ENCODE data around the gene ATIC.
"Not testable (repeated sequence)": the region's sequence is repeated elsewhere in the genome, so short reads cannot be mapped to it uniquely, and the experiment has no call there.

Gene ATIC

DNA sequence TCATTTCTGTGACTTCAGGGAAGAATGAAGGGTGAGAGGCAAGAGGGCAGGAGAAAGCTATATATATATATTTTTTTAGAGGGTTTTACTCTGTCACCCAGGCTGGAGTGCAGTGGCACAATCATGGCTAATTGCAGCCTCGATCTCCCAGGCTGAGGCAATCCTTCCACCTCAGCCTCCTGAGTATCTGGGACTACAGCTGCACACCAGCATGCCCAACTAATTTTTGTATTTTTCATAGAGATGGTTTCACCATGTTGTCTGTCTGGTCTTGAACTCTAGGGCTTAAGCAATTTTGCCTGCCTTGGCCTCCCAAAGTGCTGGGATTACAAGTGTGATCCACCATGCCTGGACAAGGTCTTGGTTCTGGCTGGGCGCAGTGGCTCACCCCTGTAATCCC lies 3.4 kb downstream of the ATIC start:
- no peak for DNase-seq (ENCODE audit: low read depth, low spot score)

DNA sequence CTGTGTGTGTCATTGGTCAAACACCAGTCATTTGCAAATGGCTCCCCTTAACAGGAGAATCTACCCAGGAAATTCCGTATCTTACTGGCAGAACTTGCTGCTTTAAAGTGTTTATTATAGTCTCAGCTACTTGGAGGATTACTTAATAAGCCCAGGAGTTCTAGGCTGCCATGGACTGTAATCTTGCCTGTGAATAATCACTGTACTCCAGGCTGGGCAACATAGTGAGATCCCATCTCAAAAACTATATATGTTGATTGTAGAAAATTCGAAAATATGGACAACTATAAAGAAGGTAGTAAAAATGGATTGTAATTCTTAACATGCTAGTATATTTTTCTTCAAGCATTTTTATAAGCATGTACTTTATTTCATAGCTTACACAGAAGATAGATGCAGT lies 4.5 kb downstream of the ATIC start:
- no peak for DNase-seq (ENCODE audit: low read depth, low spot score)

DNA sequence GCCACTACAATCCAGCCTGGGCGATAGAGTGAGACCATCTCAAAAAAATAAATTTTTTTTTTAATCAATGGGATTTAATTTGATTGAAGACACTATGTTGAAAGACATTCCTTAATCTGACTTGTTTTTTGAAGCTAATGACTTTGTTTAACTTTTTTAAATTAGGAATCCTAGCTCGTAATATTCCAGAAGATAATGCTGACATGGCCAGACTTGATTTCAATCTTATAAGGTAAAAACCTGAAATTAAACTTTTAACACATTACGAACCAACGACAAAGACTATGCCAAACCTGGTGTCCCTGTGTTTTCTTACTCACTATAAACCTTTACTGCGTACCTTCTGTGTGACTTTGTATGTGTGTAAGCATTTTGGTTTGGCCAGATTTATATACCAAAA lies 7.6 kb downstream of the ATIC start:
- DNase-seq (ENCODE audit: low read depth, low spot score), result no peak

DNA sequence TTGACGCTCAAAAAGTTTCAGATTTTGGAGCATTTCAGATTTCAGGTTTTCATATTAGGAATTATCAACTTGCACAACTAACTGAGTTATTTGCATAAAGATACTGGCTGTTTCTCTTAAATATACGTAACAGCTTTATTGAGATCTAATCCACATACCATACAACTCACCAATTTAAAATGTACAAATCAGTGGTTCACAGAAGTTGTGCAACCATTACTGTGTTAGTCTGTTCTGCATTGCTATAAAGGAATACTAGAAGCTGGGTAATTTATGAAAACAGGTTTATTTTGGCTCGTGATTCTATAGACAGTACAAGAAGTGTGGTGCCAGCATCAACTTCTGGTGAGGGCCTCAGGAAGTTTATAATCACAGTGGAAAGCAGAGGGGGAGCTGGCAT lies 8.2 kb downstream of the ATIC start:
- DNase-seq (ENCODE audit: low read depth, low spot score), result no peak

DNA sequence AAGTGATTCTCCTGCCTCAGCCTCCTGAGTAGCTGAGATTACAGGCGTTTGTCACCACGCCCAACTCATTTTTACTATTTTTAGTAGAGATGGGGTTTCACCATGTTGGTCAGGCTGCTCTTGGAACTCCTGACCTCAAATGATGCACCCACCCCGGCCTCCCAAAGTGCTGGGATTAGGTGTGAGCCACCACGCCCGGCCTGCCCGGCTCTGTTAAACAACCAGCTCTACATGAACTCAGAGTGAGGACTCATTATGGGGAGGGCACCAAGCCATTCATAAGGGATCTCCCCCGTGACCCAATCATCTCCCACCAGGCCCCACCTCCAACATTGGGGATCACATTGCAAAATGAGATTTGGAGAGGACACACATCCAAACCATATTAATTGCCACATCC lies 8.8 kb downstream of the ATIC start:
- no peak for DNase-seq (ENCODE audit: low read depth, low spot score)

DNA sequence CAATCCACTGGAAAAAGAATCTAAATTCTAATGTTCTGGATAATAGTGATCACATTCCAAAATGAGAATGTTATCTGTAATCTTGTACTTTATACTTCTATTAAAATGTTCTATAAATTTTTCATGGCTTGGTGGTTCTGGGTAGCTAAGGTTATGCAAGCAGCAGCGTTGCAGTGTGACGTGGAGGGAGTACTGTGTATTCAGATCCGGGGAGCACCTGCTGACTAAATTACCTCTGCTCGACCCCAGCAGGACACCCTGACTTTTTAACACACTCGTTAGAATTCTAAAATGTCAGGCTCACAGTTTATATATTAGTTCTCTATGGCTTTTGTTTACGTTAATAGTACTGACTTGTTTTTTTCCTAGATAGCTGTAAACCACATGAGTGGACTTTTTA lies 13.0 kb downstream of the ATIC start:
- DNase-seq (ENCODE audit: low read depth, low spot score), result no peak

DNA sequence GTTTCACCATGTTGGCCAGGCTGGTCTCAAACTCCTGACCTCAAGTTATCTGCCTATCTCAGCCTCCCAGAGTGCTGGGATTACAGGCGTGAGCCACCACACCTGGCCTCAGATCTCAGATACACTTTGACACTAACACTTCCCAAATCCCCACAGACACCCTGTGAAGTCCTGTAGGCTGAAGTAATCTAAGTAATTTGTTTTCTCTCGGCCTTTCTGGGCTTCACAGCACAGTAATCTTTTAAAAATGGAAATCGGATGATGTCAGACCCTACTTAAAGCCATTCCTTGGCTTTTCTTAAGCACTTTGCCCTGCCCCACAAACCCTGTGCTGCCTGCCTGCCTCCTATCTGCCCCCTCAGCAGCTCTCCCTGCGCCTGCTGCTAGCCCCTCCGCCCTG lies 16.2 kb downstream of the ATIC start:
- DNase-seq (ENCODE audit: low read depth, low spot score), result peak; percentile 15

DNA sequence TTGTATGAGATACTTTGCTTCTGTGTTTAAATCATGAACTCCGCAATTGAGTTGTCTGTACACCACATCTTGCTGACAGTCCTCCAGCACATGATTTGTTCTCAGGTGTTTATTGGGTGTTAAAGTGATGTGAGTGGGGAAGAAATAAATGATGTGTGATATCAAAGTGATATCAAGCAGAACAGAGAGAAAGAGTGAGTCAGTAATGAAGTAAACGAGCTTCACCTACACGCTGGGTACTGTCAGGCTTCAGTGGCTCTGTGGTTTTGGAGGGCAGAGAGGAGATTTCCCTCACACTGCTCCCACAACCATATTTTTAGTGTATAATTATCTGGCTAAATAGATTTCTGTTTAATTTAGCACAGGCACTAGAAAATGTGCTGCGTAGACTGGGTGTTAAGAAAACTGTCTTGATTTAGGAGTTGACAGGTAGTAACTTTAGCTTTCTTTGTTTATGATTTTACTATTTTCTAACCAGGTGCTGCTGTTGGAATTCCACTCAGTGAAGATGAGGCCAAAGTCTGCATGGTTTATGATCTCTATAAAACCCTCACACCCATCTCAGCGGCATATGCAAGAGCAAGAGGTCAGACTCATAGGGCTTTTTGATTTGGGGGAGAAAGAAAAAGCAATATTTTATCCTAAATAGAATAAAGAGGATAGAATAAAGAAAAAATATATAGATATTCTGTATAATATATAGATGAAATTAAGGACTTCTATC lies 21.2 kb downstream of the ATIC start:
- DNase-seq (ENCODE audit: low read depth, low spot score), result peak; percentile 20

DNA sequence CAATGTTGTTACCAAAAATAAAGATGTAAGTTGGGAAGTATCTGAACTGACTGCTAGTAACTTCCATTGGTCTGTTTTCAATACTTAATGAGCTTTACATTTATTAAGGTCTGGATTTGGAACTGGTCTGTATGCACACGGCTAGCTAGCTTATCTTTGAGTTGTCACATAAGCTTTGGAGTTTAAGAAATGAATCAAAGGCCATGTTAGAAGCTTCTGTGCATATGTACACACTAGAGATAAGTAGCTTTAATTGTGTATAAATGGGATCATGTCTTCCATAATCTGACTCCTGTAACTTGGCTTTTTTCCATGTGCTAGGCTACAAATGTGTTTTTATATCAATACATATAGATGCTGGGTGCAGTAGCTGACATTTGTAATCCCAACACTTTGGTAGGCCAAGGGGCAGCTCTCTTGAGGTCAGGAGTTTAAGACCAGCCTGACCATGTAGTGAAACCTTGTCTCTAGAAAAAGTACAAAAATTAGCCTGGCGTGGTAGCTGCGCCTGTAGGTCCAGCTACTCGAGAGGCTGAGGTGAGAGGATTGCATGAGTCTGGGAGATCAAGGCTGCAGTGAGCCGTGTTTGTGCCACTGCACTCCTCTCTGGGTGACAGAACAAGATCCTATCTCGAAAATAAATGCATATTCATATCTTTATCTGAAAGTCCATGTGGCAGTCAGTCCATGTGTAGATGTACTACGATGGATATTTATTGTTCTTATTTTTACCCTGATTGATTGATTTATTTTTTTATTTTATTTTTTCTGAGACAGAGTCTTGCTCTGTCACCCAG lies 27.2 kb downstream of the ATIC start:
- DNase-seq (ENCODE audit: low read depth, low spot score), result no peak

DNA sequence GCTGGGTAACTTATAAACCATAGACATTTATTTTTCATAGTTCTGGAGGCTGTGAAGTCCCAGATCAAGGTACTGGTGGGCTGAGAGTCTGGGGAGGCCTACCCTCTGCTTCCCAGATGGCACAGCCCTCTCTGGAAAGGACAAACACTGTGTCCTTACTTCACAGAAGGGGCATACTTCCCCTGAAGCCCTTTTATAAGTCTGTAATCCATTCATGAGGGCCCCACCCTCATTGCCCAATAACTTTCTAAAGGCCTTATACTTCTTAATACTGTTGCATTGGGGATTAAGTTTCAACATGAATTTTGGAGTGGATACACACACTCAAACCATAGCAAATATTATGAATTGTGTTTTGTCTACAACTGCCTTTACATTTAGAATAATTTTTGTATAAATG lies 36.0 kb downstream of the ATIC start:
- DNase-seq (ENCODE audit: low read depth, low spot score), result no peak

DNA sequence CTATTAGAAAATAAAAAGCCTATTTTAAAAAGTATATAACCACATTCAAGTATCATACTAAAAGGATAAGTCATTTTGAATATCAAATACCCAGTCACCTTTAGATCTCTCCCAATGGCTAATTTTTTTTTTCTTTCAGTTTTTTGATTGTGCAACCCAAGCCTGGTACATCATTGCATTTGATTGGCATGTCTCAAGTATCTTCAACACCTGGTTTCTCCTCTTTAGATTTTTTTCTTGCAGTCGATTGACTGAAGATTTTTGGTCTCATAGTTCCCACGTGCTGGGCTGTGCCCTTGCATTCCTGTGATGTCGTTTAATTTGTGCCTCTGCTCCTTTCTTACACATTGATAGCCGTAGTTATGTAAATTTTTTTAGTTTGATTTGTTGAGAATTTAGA lies 40.7 kb downstream of the ATIC start:
- DNase-seq (ENCODE audit: low read depth, low spot score), result no peak

DNA sequence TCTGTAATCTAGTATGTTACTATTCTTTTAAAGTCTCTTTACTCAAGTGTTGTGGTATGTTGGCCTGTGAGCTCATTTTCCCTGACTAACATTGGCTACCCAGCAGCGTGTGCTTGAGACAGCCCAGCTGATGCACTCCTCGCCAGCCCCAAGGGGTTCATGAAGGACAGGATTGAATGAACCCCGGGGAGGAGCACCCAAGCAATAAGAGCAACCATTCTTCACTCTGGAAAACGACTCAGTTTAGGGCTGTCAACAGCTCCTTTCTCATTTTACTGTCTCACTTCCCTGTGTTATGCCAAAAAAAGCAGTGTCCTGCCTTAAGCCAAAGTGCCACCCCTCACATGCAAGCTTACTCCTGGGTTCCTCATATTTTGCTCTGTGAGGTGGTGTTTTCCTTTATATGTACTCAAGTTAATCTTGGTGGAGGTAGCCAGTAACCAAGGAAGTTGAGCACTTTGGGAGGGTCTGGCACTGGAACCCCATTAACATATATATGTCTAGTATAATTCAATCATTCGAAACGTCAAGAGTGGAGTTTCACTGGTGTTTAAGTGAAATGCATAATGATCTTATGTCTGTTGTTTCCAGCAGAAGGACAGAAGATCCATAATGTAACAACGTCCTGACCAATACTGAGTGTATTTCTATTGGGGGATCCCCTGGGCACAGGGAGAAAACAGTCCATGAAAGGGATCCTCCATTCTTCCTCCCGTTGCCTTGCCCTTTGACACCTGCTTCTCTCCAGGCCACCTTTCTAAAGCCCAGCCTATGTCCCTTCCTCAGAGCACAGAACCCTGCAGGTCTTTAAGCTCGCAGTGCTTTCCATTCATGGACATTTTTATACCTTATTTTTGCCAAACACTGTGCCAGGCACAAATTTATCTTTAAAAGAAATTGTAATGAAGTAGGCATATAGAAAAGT lies 43.2 kb downstream of the ATIC start:
- no peak for DNase-seq (ENCODE audit: low read depth, low spot score)

DNA sequence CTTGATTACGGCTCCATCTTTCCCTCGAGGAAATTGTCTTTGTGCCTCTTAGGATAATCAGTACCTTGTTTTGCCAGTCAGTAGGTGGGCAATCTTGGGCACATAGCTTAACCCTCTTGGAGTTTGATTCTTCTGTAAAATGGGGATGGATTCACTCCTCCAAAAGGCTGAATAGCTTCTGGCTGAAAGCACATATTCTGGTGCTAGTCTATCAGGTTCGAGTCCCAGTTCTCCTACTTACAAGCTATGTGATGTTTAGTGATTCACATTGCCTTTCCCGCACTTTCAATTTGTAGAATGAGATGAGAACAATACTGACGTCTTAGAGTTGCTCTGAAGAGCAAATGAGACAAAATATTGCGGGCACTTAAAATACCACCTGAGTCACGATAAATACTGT lies 43.9 kb downstream of the ATIC start:
- DNase-seq (ENCODE audit: low read depth, low spot score), result no peak

DNA sequence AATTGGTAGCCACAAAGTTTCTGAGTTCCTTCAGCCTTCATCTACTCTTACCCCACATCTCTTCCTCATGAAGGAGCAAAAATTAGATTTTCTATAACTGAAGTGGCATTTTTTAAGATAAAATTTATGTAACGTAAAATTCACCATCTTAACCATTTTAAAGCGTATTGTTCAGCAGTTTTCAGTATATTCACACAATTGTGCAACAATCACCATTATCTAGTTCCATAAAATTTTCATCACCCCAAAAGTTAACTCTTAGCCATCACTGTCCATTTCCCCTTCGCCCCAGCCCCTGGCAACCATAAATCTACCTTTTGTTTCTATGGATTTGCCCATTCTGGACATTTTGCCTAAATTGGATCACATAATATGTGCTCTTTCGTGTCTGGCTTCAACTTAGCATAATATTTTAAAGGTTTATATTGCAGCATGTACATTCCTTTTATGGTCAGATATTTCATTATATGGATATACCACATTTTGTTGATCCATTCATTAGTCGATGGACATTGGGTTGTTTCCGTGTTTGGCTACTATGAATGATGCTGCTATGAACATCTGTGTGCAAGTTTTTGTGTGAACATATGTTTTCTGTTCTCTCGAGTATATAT lies 44.6 kb downstream of the ATIC start:
- no peak for DNase-seq (ENCODE audit: low read depth, low spot score)

DNA sequence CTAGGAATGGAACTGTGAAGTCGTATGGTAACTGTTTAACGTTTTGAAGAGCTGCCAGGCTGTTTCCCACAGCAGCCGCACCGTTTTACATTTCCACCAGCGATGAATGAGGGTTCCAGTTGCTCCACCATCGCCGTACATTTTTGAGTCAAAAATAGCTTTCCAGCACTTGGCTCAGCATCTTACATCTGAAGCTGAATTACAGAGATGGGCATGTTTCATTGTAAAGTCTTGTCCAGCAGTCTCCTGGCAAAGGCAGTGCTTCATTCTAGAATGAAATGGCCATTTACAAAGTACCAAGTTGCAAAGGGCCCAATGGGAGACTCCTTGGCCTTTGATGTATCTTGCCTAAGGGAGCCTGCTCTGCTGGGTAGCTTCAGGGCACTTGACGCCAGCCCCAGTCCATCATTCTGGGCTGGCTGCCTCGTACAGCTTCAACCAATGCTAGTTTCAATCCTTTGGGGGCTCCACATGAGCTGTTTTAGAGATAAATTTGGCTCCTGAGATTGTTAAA lies 45.1 kb downstream of the ATIC start:
- DNase-seq (ENCODE audit: low read depth, low spot score), result no peak

DNA sequence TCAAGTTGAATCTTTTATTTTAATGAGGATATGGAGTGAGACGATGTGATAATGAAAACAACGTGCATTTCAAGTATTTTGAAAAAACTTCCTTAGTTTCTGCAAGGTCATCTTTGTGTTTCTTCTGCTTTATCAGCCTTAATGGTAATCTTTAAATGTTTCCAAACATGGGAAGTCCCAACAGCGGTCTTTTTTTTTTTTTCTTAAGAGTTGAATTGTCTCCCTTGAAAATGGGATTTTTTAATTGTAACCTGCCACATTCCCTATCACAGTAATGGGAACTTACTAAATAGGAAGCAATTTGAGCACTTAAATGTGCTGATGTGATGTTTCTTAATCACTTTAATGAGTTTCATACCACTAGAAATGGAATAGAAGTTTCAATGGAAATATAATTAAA lies 45.8 kb downstream of the ATIC start:
- DNase-seq (ENCODE audit: low read depth, low spot score), result no peak

DNA sequence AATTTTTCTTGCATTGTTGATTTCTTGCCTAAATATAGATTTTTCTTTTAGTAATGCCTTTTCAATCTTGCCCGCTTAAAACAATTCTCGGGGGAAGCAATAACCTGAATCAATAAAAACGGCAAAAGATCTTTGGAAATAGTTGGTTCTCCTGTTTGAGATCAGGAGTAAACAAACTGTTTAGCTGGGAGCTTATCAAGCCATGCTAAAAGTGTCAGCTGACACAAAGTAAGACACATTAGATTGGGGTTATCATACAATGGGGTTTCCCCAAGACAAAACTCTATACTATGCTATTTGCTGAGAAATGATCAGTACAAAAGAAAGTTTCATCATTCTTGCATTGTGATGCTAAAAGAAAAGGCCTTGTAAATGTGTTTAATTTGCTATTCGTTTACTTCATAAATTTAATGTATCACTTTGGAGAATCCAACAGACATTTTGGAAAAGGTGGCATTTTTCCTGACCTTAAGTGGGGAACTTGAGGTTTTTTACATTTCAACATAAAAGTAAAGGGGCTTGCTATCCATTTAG lies 46.5 kb downstream of the ATIC start:
- DNase-seq (ENCODE audit: low read depth, low spot score), result no peak

DNA sequence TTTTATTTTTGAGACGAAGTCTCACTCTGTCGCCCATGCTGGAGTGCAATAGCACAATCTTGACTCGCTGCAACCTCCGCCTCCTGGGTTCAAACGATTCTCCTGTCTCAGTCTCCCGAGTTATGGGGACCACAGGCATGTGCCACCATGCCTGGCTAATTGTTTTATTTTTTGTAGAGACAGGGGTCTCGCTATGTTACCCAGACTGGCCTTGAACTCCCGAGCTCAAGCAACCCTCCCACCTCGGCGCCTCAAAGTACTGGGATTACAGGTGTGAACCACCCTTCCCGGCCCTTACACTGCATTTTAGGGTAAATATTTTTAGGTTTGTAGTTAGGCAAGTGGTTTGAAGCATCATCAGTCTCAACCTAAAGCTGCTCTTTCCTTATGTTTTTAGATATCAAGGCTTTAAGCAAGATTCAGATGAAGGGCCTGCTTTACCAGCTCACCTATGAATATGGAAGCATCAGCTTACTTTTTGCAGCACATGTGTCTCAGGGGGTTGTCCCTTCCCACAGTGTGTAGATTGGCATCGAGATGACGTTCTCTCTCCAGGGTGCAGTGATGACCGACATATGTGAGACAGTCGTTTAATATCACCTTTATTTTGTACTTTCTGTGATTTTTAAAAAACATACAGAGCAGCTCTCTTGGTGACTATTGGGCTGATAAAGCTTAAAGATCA lies 47.2 kb downstream of the ATIC start:
- DNase-seq (ENCODE audit: low read depth, low spot score), result no peak

DNA sequence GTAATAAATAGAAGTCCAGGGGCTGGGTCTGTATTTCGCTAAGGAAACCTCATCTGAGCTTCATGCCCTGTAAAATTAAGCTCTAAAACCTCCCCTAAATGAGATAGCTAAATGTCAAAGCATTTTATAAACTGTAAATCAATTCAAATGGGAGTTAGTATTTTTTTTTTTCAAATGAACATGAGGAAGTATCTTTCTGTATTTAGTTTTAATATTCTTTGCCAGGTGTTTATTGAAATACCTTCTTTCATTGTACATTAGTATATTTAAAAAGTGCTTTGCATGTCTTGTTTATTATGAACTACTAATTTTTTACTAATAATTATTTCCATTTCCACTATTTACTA lies 47.7 kb downstream of the ATIC start:
- DNase-seq (ENCODE audit: low read depth, low spot score), result no peak

DNA sequence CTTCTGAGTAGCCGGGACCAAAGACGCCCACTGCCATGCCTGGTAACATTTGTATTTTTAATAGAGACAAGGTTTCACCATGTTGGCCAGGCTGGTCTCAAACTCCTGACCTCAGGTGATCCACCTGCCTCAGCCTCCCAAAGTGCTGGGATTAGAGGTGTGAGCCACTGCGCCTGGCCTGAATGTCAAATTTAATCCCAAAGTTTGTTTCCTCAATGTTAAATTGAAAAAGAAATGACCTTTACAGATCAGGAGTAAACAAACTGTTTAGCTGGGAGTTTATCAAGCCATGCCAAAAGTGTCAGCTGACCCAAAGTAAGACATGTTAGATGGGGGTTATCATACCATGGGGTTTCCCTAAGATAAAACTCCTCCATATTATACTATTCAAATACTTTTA lies 48.2 kb downstream of the ATIC start:
- DNase-seq (ENCODE audit: low read depth, low spot score), result not testable (repeated sequence)

DNA sequence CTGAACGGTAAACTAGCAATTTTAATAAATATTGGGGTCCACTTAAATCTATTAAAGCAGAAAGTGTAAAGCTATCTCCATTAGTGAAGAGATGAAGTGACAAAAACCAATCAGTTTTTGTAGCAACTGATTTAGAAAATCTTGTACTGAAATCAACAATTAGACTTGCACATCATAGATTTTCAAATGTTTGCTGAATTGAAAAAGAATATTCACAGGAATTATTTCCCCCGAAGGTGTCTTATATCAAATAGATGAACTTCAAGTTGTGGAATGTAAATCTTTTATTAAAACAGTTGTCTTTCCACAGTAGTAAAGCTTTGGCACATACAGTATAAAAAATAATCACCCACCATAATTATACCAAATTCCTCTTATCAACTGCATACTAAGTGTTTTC lies 48.7 kb downstream of the ATIC start:
- DNase-seq (ENCODE audit: low read depth, low spot score), result no peak

Measured in astrocyte of the hippocampus (primary cell).